Stomach (tissue), 8 donors: ENCODE measurements around the gene LRFN4. TPM values are rescaled to one million over a fixed set of nuclear protein-coding genes. Genes with fewer than 3 reads are reported as not detected.

Experiments
- polyA plus RNA-seq, 3 donors: library from polyadenylated mRNA; stranded (reverse); fragments of 200-250 nt; gene quantifications; one replicate each; pipeline ENCODE4 v1.2.3, GENCODE V29; 2013
- total RNA-seq, 5 donors: library from RNA; depleted of rRNA; stranded (reverse); fragments of >200 nt; gene quantifications; one replicate each; pipeline versions ENCODE4 v1.1.0 to v1.2.3, GENCODE V29; 2014 to 2016
- donor health status: healthy with polysubstance abuse.
- donor health status: Bipolar disorder and iron deficiency.
- donor health status: healthy.

LRFN4 gene
- total and polyA plus RNA-seq, 8 donors = 2.1 to 37.9 (median 12.7) TPM

Other genes with a start within 250 kb of the LRFN4 start
- 100 to 1,000 TPM in 1 of 5 donors, 10 to 100 TPM in 3, 1 to 10 TPM in 1; 9.9 to 233 (median 54.9) TPM for gene RBM14, start 240.4 kb upstream of the LRFN4 start, total RNA-seq
- gene RBM14, start 240.4 kb upstream of the LRFN4 start, polyA plus RNA-seq = 10 to 100 TPM; 19.7 to 28.4 (median 20.2) TPM
- gene RBM4, start 218.4 kb upstream of the LRFN4 start, total RNA-seq = 100 to 1,000 TPM in 2 of 5 donors, 10 to 100 TPM in 3; 44.3 to 136 (median 98.4) TPM
- gene RBM4, start 218.4 kb upstream of the LRFN4 start, polyA plus RNA-seq = 100 to 1,000 TPM in 1 of 3 donors, 10 to 100 TPM in 2; 89.1 to 107 (median 90.4) TPM
- gene RBM4B, start 179.2 kb upstream of the LRFN4 start, total RNA-seq = 10 to 100 TPM in 4 of 5 donors, not detected in 1; 15.6 to 61.4 (median 22.0) TPM
- 10 to 100 TPM; 11.3 to 16.1 (median 11.6) TPM for gene RBM4B, start 179.2 kb upstream of the LRFN4 start, polyA plus RNA-seq
- 100 to 1,000 TPM in 1 of 5 donors, 10 to 100 TPM in 2, 1 to 10 TPM in 2; 7.5 to 134 (median 17.5) TPM for gene SPTBN2, start 127.8 kb upstream of the LRFN4 start, total RNA-seq
- 10 to 100 TPM in 1 of 3 donors, 1 to 10 TPM in 2; 2.4 to 12.9 (median 6.2) TPM for gene SPTBN2, start 127.8 kb upstream of the LRFN4 start, polyA plus RNA-seq
- 100 to 1,000 TPM in 1 of 5 donors, 10 to 100 TPM in 2, 1 to 10 TPM in 1, under 1 TPM in 1; 0.58 to 124 (median 19.4) TPM for gene RCE1, start 13.6 kb upstream of the LRFN4 start, total RNA-seq
- gene RCE1, start 13.6 kb upstream of the LRFN4 start, polyA plus RNA-seq = 10 to 100 TPM in 2 of 3 donors, 1 to 10 TPM in 1; 9.7 to 22.5 (median 10.1) TPM
- 10 to 100 TPM in 2 of 5 donors, 1 to 10 TPM in 2, under 1 TPM in 1; 0.58 to 86.0 (median 8.9) TPM for gene PC, start 101.3 kb downstream of the LRFN4 start, total RNA-seq
- 10 to 100 TPM; 20.2 to 25.3 (median 25.2) TPM for gene PC, start 101.3 kb downstream of the LRFN4 start, polyA plus RNA-seq
- gene C11orf86, start 118.2 kb downstream of the LRFN4 start, total RNA-seq = under 1 TPM in 1 of 5 donors, not detected in 4; 0.37 TPM
- 1 to 10 TPM in 2 of 3 donors, not detected in 1; 1.1 to 2.9 TPM for gene C11orf86, start 118.2 kb downstream of the LRFN4 start, polyA plus RNA-seq
- not detected for gene SYT12, start 166.1 kb downstream of the LRFN4 start, total RNA-seq
- 1 to 10 TPM in 1 of 3 donors, under 1 TPM in 2; 0.31 to 1.1 (median 0.45) TPM for gene SYT12, start 166.1 kb downstream of the LRFN4 start, polyA plus RNA-seq
- 10 to 100 TPM in 2 of 5 donors, 1 to 10 TPM in 3; 1.2 to 41.2 (median 9.4) TPM for gene RHOD, start 199.8 kb downstream of the LRFN4 start, total RNA-seq
- gene RHOD, start 199.8 kb downstream of the LRFN4 start, polyA plus RNA-seq = 10 to 100 TPM; 34.4 to 46.8 (median 38.8) TPM